A549 (cell line): ENCODE results near the gene ZNF865. TPM values are rescaled to one million over a fixed set of nuclear protein-coding genes. Genes with fewer than 3 reads are reported as not detected.

Source experiments
- ATAC-seq, 2 experiments: fragments of 200-7000 bp in 1 of 2; fragments of >200 bp in 1 of 2; cut with Nextera tagmentation in 1 of 2; cut with Tn5 transposase in 1 of 2; 3 replicates each; pipeline versions ENCODE4 v1.8.0 to v1.9.1; 2018 to 2020; ENCODE audit warnings: mild to moderate bottlenecking in 1 of 2, moderate library complexity in 1 of 2
- CTCF ChIA-PET: fragments of 300-600 bp; sonication (Branson Sonifier 250); formaldehyde crosslinking; extraction: SDS; loops from one replicate; lab custom pipeline; 2021; ENCODE audit warnings: antibody characterized with exemption, inconsistent platforms; lab: Yijun Ruan, JAX
- POLR2A ChIA-PET: fragments of 350-600 bp; formaldehyde crosslinking; extraction: SDS; loops from one replicate; lab custom pipeline; 2021; ENCODE audit warnings: antibody characterized with exemption, inconsistent platforms; lab: Yijun Ruan, JAX
- DNase-seq, 2 experiments: peaks; one replicate each; pipeline versions ENCODE4 v3.0.0 to v3.0.0-alpha.2; 2011 to 2016; ENCODE audit warnings: low read depth in 1 of 2, low spot score in 1 of 2
- FAIRE-seq: peaks from 2 replicates; lab custom pipeline; 2011; peaks lifted over from hg19 to GRCh38; lab: Jason Lieb, UNC
- H3K27ac ChIP-seq, 2 experiments: fragments of >200 bp; sonication (Bioruptor Twin); formaldehyde crosslinking; 3 replicates each; pipeline ENCODE4 v1.5.1; 2016 to 2017
- H3K4me1 ChIP-seq: fragments of >200 bp; sonication (Bioruptor Twin); formaldehyde crosslinking; 3 replicates; pipeline ENCODE4 v1.6.1; 2016
- H3K4me2 ChIP-seq: fragments of >200 bp; sonication (Bioruptor Twin); formaldehyde crosslinking; 3 replicates; pipeline ENCODE4 v1.6.1; 2016
- H3K4me3 ChIP-seq: fragments of >200 bp; sonication (Bioruptor Twin); formaldehyde crosslinking; 3 replicates; pipeline ENCODE4 v1.5.1; 2016
- H3K9me3 ChIP-seq: fragments of >200 bp; sonication (Bioruptor Twin); formaldehyde crosslinking; 3 replicates; pipeline ENCODE4 v1.6.1; 2016
- ATOH8 ChIP-seq: fragments of 250-450 bp; sonication (Bioruptor Pico); IDR thresholded peaks from 2 replicates; pipeline ENCODE4 v1.5.0; 2020; ENCODE audit warnings: low read depth, mild to moderate bottlenecking, moderate library complexity
- BHLHE40 ChIP-seq: IDR thresholded peaks from 2 replicates; pipeline ENCODE4 v1.6.1; 2012; ENCODE audit warnings: low read depth, low read length, inconsistent platforms
- CBX2 ChIP-seq: fragments of 200-600 bp; sonication (generic); IDR thresholded peaks from 2 replicates; pipeline ENCODE4 v1.6.1; 2016; ENCODE audit warnings: low read depth, mild to moderate bottlenecking, borderline replicate concordance
- CBX8 ChIP-seq: fragments of 200-600 bp; sonication (generic); IDR thresholded peaks from 2 replicates; pipeline ENCODE4 v1.6.1; 2016
- CHD2 ChIP-seq: fragments of 150-350 bp; IDR thresholded peaks from 2 replicates; pipeline ENCODE4 v1.6.1; 2014; ENCODE audit warnings: low read length; ENCODE audit not compliant: partially characterized antibody
- CHD4 ChIP-seq: fragments of 200-600 bp; sonication (generic); IDR thresholded peaks from 2 replicates; pipeline ENCODE4 v1.6.1; 2016; ENCODE audit warnings: antibody characterized with exemption, mild to moderate bottlenecking, borderline replicate concordance
- EHF ChIP-seq: fragments of 250-450 bp; sonication (Bioruptor Pico); IDR thresholded peaks from 2 replicates; pipeline ENCODE4 v1.5.0; 2020; ENCODE audit warnings: mild to moderate bottlenecking
- ESRRA ChIP-seq: fragments of 150-350 bp; IDR thresholded peaks from 2 replicates; pipeline ENCODE4 v1.6.1; 2014; ENCODE audit warnings: mild to moderate bottlenecking, low read length, borderline replicate concordance
- FOSB ChIP-seq: fragments of 250-450 bp; sonication (Bioruptor Pico); IDR thresholded peaks from 2 replicates; pipeline ENCODE4 v1.5.0; 2020; ENCODE audit warnings: mild to moderate bottlenecking, moderate library complexity
- HDAC2 ChIP-seq: fragments of 200-600 bp; sonication (generic); IDR thresholded peaks from 2 replicates; pipeline ENCODE4 v1.6.1; 2016
- KDM1A ChIP-seq: fragments of 200-600 bp; sonication (generic); IDR thresholded peaks from 2 replicates; pipeline ENCODE4 v1.6.1; 2016; ENCODE audit warnings: low read depth, mild to moderate bottlenecking
- MAZ ChIP-seq: fragments of 150-350 bp; IDR thresholded peaks from 2 replicates; pipeline ENCODE4 v1.6.1; 2014; ENCODE audit warnings: antibody characterized with exemption, low read depth, low read length, borderline replicate concordance
- NPAS2 ChIP-seq: fragments of 250-450 bp; sonication (Bioruptor Pico); IDR thresholded peaks from 2 replicates; pipeline ENCODE4 v1.8.0; 2022; ENCODE audit warnings: mild to moderate bottlenecking, moderate library complexity, borderline replicate concordance
- PHF8 ChIP-seq: fragments of 200-600 bp; sonication (generic); IDR thresholded peaks from 2 replicates; pipeline ENCODE4 v1.6.1; 2016; ENCODE audit warnings: low read depth, mild to moderate bottlenecking, antibody characterized with exemption, moderate library complexity, borderline replicate concordance
- RARB ChIP-seq: fragments of 250-450 bp; sonication (Bioruptor Pico); IDR thresholded peaks from 2 replicates; pipeline ENCODE4 v1.8.0; 2021; ENCODE audit warnings: mild to moderate bottlenecking, moderate library complexity
- RFX5 ChIP-seq: fragments of 450-650 bp; IDR thresholded peaks from 2 replicates; pipeline ENCODE4 v1.7.1; 2014; ENCODE audit warnings: antibody characterized with exemption, mild to moderate bottlenecking, moderate library complexity
- SMC3 ChIP-seq: fragments of >200 bp; sonication (Bioruptor Twin); formaldehyde crosslinking; IDR thresholded peaks from 3 replicates; pipeline ENCODE4 v1.6.1; 2018; ENCODE audit warnings: inconsistent platforms
- SREBF2 ChIP-seq: fragments of 450-650 bp; IDR thresholded peaks from 2 replicates; pipeline ENCODE4 v1.6.1; 2014; ENCODE audit warnings: mild to moderate bottlenecking, moderate library complexity
- TP53 ChIP-seq: fragments of 250-450 bp; sonication (Bioruptor Pico); IDR thresholded peaks from 2 replicates; pipeline ENCODE4 v1.5.0; 2021; ENCODE audit warnings: mild to moderate bottlenecking, moderate library complexity
- USF2 ChIP-seq: fragments of 450-650 bp; IDR thresholded peaks from 2 replicates; pipeline ENCODE4 v1.6.1; 2014; ENCODE audit warnings: antibody characterized with exemption
- WGBS: methylation state at CpG from one replicate; pipeline ENCODE4 v1.1.6; 2017; ENCODE audit errors: missing lambda C conversion rate; 5-methylcytosine and 5-hydroxymethylcytosine counted together
- polyA plus RNA-seq, 4 experiments: library from polyadenylated mRNA; depleted of rRNA in 3 of 4; stranded (reverse); fragments of >200 nt; fragmentation: RNase III in 1 of 4; extraction: RNeasy Plus Mini Kit Qiagen cat#74134 plus additional on column Dnase treatment in 1 of 4; gene quantifications; 2 replicates in 3 of 4; 3 replicates in 1 of 4; pipeline ENCODE4 v1.2.3, GENCODE V29; 2011 to 2017
- TF ChIP-seq, protein P1 (sequence below): fragments of >200 bp; sonication (Bioruptor Twin); formaldehyde crosslinking; IDR thresholded peaks from 3 replicates; pipeline ENCODE4 v1.6.1; 2016
- TF ChIP-seq, protein P2 (sequence below): IDR thresholded peaks from 2 replicates; pipeline ENCODE4 v1.6.1; 2012

ZNF865 gene
- polyA plus RNA-seq, 2 of the 4 experiments (the other 2 are of a cell fraction), result 2.1 to 7.9 TPM

- no peak for TF ChIP-seq EHF
- no peak for TF ChIP-seq USF2
- TF ChIP-seq, protein P1, sequence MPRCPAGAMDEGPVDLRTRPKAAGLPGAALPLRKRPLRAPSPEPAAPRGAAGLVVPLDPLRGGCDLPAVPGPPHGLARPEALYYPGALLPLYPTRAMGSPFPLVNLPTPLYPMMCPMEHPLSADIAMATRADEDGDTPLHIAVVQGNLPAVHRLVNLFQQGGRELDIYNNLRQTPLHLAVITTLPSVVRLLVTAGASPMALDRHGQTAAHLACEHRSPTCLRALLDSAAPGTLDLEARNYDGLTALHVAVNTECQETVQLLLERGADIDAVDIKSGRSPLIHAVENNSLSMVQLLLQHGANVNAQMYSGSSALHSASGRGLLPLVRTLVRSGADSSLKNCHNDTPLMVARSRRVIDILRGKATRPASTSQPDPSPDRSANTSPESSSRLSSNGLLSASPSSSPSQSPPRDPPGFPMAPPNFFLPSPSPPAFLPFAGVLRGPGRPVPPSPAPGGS, result no peak
- no peak for TF ChIP-seq HDAC2
- TF ChIP-seq ESRRA, result no peak
- TF ChIP-seq KDM1A, result no peak
- no peak for TF ChIP-seq SREBF2
- no peak for TF ChIP-seq TP53 (CRISPR knock-in tag)
- ChIA-PET CTCF (interaction anchor here (1.1 to 6.8 kb wide), 5 partner anchors 13 to 92 kb away, joined by 3 to 31 read pairs (median 4); partner anchors contain the start of gene SBK3), POLR2A (no interaction called here)
- WGBS, result 85% methylated on average over 9 of the region's 9 CpGs
- Histone ChIP-seq H3K4me3 (no peak overlapping the region), H3K27ac (no peak overlapping the region), H3K9me3 (0 out of 3 replicates have a peak, but pooled peaks cover 2% of the 10 kb centered on the region), H3K4me1 (peaks cover 6% of the 10 kb centered on the region; the same call in 1 of the 3 replicates), H3K4me2 (no peak overlapping the region)
- FAIRE-seq (no peak), DNase-seq (no peak), ATAC-seq (no peak)
These were observed 45.8 kb upstream of the ZNF865 start for GRCh38 chr19:55559684-55560083.

- WGBS, result 83% methylated on average over 12 of the region's 12 CpGs
These were observed 42.2 kb upstream of the ZNF865 start for GRCh38 chr19:55563261-55563690.

GRCh38 chr19:55566823-55567222 is 38.6 kb upstream of the ZNF865 start:
- no peaks in the 10 kb centered on the region for H3K9me3 ChIP-seq
- ChIA-PET POLR2A (no interaction called here), CTCF (interaction anchor here (1.0 to 2.0 kb wide), 3 partner anchors 13 to 63 kb away, joined by 3 to 7 read pairs (median 6); no protein-coding TSS in a partner anchor)
- TF ChIP-seq ESRRA, result no peak
- no peak for TF ChIP-seq NPAS2 (CRISPR knock-in tag)
- no peak for TF ChIP-seq CBX2
- no peak for TF ChIP-seq BHLHE40
- no peak for TF ChIP-seq TP53 (CRISPR knock-in tag)
- TF ChIP-seq PHF8, result no peak
- no peak for TF ChIP-seq RFX5
- no peak for TF ChIP-seq SMC3
- TF ChIP-seq RARB (CRISPR knock-in tag), result no peak
- TF ChIP-seq CHD4, result no peak
- no peak overlapping the region for H3K4me2 ChIP-seq
- peaks cover 6% of the 10 kb centered on the region; the same call in 1 of the 3 replicates for H3K4me1 ChIP-seq
- no peak overlapping the region for H3K27ac ChIP-seq
- no peak overlapping the region for H3K4me3 ChIP-seq
- no peak for FAIRE-seq
- ATAC-seq, result no peak
- DNase-seq, result no peak
- WGBS, result 59% methylated on average over 9 of the region's 9 CpGs

More at GRCh38 chr19:55563261-55563690, 42.2 kb upstream of the ZNF865 start:
- Histone ChIP-seq H3K4me2 (no peak overlapping the region), H3K9me3 (0 out of 3 replicates have a peak, but pooled peaks cover 2% of the 10 kb centered on the region), H3K4me1 (peaks cover 6% of the 10 kb centered on the region; the same call in 1 of the 3 replicates), H3K4me3 (no peak overlapping the region), H3K27ac (no peak overlapping the region)
- ChIA-PET POLR2A (no interaction called here), CTCF (interaction anchor here (6.8 kb wide), 1 partner anchor 9 kb away, joined by 31 read pairs; no protein-coding TSS in a partner anchor)
- TF ChIP-seq ATOH8 (CRISPR knock-in tag) (no peak), MAZ (no peak), CHD2 (no peak), FOSB (CRISPR knock-in tag) (no peak), KDM1A (no peak), CBX8 (no peak)
- TF ChIP-seq, protein P2, sequence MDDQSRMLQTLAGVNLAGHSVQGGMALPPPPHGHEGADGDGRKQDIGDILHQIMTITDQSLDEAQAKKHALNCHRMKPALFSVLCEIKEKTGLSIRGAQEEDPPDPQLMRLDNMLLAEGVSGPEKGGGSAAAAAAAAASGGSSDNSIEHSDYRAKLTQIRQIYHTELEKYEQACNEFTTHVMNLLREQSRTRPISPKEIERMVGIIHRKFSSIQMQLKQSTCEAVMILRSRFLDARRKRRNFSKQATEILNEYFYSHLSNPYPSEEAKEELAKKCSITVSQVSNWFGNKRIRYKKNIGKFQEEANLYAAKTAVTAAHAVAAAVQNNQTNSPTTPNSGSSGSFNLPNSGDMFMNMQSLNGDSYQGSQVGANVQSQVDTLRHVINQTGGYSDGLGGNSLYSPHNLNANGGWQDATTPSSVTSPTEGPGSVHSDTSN, result no peak
- DNase-seq (no peak), ATAC-seq (peak; percentile 65 to 66; a peak in 5 of 6 replicates), FAIRE-seq (no peak)
